GM21825 (cell line): ENCODE data around the gene NKX6-2.

Source experiments
- ATAC-seq: cut with Tn5 transposase; IDR thresholded peaks from one replicate; pipeline ENCODE4 v1.9.1; 2021; ENCODE audit warnings: mild to moderate bottlenecking, moderate library complexity; ENCODE audit not compliant: unreplicated experiment

The NKX6-2 gene

DNA sequence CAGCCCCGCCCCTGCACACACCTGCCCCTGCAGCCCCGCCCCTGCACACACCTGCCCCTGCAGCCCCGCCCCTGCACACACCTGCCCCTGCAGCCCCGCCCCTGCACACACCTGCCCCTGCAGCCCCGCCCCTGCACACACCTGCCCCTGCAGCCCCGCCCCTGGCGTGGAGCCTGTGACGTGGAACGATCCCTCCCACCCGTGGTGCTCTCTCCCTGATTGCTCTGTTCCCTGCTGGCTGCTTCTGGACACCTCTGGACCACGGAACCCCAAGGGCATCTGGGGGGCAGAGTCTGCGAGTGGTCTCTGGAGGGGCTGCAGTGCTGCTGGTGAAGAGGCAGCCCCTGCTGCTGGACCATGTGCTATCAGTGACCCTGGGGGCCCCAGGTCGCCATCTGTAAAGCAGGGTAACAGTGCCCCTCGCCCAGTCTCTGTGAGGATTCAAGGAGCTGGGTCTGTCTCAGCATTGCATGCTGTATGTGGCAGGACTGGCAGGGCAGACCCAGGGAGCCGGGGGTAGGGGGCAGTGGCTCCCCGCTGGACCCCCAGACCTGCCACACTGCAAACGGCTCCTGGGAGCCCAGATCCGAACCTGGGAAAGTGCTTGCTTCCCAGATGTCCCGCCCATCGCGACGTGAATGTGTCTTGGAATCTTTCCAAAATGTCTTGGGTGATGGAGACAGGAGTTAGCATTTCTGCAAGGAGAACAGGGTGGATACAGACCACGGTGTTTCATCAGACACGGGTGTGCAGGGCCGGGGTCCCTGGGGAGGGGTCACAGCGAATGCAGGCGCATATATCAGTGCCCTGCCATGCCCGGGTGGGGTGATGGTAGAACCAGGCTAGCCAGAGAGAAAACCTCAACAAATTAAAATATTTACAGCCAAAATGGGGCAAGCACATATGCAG lies 27.9 kb upstream of the NKX6-2 start:
- no peak for ATAC-seq

DNA sequence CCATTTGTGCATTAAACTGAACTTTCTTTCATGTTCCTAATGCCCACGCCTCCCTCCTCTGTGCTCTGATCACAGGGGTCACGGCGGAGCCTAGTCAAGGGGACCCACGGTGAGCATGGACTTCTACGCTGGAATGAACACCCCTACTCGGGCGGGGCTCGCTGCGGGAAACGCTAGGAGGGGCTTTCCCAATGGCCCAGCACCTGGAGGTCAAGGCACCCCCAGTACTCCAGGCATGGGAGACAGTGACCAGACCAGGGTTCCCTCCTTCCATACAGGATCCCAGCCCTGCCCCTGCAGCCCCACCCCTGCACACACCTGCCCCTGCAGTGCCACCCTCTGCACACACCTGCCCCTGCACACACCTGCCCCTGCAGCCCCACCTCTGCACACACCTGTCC lies 27.1 kb upstream of the NKX6-2 start:
- ATAC-seq, result no peak

DNA sequence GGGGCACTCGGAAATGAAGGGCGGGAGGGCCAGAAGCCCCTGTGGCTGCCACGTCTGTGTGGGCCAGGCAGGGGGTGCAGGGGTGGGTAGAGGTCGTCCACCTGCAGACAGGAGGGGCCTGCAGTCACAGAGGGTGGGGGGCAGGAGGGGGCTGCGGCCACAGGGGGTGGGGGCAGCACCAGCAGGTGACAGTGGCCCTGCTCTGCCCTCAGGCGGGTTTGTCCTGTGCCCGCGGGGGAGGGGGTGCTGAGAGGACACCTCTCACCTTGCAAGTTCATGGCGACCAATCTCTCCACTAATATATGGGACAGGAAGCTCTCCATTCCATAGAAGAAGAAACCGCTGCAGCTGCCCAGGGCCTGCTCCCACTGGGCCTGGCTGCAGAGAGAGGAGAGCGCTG lies 26.6 kb upstream of the NKX6-2 start:
- no peak for ATAC-seq

DNA sequence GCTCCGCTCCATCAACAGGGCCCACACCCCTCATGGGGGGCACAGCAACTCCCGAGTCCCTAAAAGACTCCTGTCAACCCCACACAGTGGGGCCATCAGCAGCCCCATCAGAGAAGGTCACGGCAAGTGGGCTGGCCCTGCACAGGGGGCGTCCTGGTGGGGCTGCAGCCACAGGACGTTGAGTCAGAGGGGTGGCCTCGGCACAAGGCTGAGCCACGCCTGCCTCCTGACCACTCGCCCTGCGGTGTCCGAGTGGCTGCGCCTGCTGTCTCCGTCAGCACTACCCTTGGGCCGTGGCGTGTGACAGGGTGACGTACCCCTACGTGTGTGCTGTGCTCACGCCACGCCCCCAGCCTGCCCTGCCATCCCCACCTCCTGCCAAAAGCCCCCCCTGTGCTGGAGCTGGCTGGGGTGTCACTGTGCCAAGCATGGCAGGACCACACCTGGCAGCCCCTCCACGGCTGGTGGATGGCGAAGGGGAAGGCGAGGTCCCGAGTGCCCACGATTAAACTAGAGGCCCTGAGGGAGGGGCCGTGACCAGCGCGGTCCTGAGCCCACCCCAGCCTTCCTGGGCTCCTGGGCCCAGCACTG lies 26.0 kb upstream of the NKX6-2 start:
- ATAC-seq, result no peak

DNA sequence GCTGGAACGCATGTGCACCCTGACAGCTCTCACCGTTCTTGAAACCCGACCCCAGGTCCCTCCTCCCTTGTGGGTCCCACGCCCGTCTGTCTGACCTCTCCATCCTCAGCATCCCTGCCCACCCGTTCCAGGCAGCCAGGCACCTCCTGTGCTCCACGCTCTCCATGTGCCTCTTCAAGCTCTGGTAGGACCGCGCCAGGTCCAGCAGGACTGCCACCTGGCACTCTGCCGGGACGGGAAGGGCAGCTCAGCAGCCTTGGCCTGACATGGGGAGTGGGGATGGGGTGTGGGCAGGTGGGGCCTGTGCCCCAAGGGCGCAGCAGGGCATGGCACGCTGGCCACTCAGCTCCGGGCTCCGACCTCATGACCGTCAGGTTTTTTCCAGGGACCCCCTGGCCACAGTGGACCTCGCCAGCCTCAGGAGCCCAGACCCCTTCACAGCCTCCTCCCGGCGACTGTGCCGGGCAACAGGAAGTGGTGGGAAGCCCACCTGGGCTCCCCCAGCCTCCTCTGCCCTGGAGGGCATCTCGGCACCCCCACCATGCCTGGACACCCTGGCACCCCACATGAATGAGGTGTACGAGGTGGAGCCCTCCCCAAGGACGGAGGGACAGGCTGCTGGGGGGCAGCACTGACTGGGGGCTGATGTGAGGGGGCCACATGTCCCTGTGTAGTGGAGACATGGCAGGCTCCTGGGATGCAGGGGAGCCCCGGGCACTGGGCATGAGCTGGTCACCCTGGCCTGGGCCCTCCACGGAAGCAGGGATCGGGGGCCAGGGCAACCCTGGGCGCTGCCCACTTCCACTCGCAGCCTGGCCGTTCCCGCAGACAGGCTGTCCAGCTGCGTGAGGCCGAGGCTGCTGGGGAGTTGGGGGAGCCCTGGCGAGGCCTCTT lies 25.1 kb upstream of the NKX6-2 start:
- ATAC-seq, result no peak

DNA sequence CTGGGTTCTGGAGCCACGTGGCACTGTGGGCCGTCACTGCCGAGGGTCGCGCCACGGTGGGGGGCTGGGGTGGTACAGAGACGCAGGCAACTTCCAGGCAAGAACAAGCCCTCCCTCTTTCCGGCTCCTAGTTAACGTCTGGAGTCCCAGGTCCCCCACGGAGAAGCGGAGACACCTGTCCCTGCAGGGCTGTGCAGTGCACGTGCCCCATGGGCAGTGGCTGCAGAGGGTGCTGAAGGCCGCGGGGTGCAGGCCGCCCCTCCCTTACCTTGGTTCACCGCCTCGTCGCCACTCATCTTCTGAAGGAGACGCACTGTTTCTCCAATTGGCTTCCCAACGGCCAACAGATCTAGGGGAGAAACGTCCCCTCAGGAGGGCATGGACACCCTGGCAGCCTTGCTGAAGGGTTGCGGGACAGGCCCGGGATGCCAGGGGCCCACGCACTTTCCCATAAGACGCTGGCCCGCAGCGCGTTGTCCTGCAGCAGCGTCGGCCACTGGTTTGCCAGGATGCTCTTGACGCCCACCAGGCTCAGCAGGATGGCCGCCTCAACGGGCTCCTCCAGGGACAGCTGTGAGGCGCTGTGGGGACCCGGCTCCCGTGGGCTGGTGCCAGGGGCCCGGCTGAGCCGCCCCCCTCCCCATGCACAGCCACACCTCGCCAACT lies 24.3 kb upstream of the NKX6-2 start:
- no peak for ATAC-seq

DNA sequence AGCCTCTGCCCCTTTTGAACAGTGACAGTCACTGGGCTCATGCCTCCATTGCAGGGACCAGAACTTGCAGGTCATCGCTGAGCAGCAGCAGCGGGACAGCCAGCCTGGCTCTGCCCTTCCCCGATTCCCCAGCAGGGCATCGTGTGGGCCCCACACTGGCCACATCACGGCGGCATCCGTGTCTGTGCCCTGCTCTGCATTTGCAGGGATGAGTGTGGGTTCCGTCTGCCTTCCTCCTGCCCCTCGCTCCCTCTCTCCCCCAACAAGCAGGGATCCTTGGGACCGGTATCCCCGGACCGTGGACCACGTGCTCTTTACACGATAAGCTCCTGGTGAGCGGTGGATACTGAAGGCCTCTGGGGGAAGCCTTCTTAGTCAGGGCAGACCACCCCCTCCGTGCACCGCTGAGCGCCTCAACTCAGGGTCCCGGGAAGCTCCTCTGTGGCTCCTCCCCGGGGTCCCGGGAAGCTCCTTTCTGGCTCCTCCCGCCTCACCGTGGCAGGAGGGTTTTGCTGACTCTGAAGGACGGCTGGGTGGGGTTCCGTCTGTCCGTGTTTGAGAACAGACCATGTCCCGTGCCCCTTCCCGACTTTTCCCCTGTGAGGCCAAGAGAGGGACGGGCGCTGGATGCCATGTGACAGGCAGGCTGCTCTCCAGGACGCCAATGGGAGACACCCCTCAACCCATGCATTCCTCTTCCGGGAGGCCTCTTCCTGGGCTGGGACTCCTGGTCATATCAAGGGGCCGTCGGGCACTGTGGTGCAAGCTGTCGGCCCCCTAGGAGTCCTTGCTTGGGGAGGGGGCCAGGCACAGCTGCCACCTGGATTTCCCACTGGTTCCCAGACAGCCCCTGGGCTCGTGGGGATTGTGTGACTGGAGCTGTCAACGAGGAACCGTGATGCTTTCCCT lies 23.5 kb upstream of the NKX6-2 start:
- ATAC-seq, result no peak

DNA sequence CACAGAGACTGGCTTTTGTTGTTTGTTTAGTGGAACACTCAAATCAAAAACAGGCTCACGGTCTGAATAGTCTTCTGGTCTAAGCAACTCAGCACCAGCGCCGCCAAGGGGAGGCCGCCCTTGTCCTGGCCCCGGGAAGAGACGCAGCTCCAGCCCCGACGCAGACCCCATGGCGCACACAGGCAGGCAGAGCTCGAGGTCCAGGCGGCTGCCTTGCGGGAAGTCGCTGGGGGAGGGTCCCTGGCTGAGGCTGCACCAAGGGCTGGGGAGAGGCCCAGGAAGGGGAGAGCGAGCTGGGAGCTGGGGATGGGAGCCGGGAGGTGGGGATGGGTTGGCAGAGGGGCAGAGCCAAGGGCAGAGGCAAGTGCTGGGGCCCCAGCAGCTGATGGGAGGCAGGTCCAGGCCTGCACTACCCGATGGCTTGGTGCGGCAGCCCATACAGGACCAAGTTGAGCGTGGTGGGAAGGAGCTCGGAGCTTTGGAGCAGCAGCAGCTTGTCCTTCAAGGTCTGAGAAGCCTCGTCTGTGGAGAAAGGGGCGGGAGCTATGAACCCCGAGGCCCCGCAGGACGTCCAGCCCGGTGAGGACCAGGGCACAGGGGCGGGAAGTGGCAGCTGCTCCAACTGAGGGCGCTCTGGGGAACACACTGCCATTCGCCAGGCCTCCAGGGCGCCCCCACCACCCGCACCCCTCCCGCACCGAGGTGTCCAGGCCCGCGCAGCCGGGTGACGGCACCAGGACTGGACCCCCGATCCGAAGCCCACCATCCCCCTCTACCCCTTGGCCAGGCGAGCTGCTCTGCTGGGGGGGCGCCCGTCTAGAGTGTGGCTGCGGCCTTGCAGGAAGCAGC lies 22.7 kb upstream of the NKX6-2 start:
- ATAC-seq, result no peak

DNA sequence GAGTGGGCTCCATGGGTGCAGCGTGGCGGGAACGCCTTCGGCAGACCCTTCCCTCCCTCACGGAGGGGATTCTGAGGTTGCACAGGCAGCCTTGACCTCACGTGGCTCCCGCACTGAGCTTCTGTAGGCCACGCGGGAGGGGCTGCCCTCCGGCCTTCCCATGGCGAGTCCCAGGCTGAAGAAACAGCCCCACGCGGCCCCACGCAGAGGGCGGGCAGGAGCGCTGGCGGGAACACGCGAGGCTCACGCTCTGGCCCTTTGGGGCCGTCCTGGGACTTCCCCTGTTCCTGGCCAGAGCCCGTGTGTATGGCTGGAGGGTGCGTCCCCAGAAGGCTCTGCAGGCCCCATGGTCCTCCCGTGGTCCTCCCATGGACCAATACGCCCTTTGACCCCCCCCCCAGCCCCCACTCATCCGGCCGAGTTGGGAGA lies 21.7 kb upstream of the NKX6-2 start:
- ATAC-seq, result no peak

DNA sequence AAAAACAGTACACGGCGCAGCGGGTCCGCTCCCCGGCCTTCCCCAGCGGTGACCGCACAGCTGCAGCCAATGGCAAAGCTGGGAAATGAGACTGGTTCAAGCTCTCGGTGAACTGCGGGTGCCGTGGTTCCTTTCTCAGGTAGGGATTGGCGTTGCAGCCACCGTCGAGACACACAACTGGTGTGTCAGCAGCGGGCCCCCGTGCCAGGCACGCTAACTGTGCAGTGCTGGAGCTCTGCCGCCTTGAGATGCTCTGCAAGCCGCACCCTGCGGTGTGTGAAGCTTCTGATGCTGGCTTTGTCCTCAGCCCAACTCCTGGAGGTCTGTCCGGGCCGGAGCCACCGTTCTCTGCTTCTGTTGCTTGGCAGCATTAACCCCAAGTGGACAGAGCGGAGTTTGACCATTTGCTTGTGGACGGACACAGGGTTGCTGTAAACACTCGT lies 20.6 kb upstream of the NKX6-2 start:
- ATAC-seq, result no peak

DNA sequence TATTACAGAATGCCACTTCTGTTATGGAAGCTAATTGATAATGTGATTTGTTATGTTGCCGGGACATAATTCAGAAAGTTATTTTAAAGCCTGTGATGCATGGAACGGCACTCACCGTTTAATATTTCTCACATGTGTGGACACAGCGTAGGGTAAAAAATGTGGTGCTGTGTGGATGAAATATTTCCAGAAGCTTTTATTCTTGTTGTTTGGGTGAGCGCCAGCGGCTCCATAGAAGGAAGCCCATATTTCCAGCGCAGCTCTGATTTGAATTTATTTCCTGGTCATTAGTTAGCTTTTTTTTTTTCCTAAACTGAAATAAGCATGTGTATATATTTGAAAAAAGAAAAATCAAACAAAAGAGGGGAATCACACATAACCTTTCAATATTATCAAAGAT lies 20.2 kb upstream of the NKX6-2 start:
- no peak for ATAC-seq

DNA sequence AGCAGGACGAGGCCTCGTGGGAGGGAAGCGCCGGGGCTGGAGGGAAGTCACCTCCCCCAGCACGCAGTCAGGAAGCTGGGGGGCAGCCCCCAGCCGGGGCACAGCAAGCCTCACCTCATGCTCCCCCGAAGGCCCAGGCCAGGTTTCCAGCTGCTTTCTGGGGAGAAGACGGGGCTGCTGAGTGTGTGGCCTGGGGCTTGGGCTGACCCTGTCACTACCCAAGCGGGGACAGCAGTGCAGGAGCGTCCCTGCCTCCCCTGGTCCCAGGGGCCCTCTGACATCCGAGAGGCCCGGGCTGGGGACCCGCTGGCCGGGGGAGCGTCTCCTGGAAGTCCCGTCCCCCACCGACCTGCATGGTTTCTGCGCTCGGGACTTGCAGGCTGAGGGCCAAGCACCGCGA lies 19.7 kb upstream of the NKX6-2 start:
- no peak for ATAC-seq

DNA sequence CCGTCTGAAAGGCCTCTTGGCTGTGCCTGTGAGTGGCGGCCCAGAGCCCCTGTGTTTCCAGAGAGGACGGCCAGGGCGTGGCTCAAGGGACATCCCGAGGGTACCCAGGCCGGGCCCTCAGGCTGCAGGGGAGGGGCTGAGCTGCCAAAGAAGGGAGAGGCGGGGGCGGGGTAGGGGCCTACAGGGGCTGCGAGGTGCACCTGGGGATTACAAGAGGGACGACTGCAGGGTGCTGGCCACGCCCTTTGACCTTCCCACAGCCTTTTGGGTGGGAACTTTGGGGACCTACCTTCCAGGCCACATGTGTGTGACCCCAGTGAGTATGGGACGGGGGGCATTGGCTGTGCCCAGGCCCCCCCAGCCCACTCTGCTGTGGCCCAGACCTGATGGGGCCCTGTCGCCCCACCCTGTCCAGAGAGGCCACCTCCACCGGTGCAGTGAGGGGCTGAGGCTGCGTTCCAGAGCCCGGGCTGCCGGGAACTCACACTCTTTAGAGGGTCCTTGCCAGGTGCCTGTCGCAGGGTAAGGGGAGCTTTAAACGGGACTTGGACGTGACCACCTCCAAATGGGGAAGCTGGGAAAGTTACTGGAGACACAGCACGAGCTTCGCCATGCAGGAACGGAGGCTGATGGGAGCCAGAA lies 19.0 kb upstream of the NKX6-2 start:
- ATAC-seq, result no peak

DNA sequence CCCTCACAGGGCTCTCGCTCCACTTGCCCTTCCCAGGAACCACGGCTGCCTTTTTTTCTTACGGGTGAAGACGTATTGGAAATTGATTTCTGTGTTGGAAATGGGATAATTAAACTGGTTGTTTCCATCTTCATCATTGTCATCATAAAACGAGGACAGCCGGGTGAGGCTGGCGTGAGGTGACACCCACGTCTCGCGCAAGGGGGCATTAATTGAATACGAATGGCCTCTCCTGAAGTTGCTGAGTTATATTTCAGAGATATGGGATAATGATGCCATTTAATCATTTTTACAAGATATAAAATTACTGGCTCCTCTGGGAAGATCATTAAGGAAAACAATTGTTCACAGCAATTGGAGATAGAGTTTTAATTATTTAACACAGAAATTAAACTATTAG lies 18.3 kb upstream of the NKX6-2 start:
- no peak for ATAC-seq

DNA sequence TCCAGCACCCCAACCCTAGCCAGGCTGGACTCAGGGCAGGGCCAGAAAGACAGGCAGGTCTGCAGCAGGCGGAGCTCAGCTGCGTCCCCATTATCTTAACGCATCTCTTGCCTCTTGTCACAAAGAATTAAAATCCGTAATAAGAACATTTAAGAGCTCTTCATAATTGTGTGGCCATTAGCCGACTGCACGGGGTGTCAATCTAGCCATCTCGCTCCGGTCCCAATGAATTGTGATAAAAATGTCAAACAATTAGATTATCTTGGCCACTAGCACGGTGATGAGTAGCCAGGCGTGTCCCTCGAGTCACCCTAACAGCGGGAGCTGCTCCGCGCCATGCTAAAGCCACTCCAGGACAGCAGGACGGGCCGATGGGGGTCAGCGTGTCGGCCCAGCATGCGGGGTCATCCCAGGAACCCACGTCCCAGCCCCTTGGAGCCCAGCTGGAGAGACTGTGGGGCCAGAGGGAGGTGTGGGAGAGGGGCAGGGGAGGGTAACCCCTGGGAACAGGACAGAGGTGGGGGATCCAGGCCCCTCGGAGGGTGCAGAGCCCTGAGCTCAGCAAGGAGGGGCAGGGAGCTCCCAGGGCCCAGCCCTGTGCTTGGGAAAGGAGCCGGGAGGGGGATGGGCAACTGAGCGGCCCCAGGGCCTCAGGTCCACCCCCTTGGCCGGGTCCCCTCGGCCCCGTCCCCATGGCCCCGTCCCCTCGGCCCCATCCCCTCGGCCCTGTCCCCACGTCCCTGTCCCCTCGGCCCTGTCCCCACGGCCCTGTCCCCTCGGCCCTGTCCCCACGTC lies 17.7 kb upstream of the NKX6-2 start:
- ATAC-seq, result no peak

DNA sequence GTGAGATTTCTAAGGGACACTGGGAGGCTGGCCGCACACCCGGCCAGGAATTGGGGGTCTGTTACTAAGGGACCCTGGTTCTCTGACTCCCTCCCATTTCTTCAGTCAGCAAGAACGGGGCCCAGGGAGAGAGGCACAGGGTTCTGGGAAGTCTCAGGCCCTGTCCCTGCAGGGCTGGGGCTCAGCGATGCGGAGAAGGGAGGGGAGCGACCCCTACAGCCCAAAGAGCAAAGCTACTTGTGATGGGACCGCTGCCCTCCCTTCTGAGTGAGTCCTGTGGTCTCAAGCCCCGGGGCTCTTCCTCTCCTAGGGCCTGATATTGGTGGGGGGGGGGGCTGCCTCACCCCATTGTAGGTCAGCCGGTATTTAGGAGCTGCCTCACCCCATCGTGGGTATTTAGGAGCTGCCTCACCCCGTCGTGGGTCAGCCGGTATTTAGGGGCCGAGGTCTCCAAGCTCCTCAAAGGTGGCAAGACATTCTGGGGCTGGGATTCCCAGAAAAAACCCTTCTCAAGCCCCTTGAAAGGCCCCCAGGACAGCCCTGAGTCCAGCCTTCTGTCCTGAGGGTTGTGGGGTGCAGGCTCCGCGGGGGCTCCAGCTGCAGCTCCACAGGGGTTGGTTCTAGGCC lies 16.9 kb upstream of the NKX6-2 start:
- ATAC-seq, result no peak

DNA sequence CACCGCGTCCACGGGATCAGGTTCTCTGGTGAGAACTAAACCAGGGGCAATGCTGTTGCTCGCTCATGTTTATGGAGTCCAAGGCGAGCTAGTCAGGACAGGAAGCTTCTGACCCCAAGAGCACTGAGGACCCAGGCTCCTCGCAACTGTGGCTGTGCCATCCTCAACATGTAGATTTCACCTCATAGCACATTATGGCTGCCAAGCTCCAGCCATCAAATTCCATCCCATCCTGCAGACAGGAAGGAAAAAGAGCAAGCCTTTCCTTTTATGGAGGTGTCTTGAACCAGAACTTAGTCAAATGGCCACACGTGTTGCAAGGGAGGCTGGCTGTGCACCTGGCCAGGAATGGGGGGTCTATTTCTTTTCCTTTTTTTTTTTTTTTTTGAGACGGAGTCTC lies 16.1 kb upstream of the NKX6-2 start:
- no peak for ATAC-seq
